Activated CD8-positive, alpha-beta T cell treated with anti-CD3 and anti-CD28 coated beads for 36 hours (primary cell): Measurements from ENCODE around the gene KRTAP12-4. TPM values are rescaled to one million over a fixed set of nuclear protein-coding genes. Genes with fewer than 3 reads are reported as not detected.
"Not testable (repeated sequence)": the region's sequence is repeated elsewhere in the genome, so short reads cannot be mapped to it uniquely, and the experiment has no call there.

ENCODE experiments used
- ATAC-seq: fragments of 200-7000 bp; cut with Tn5 transposase; one replicate; pipeline ENCODE4 v1.10.0; 2021; ENCODE audit warnings: mild to moderate bottlenecking, moderate library complexity
- CTCF ChIA-PET: fragments of 350-600 bp; sonication (Branson Sonifier 250); formaldehyde crosslinking; loops from one replicate; lab custom pipeline; 2021; ENCODE audit warnings: antibody characterized with exemption; lab: Charles Lee
- POLR2A ChIA-PET: fragments of 350-600 bp; sonication (Branson Sonifier 250); formaldehyde crosslinking; loops from one replicate; lab custom pipeline; 2021; ENCODE audit warnings: antibody characterized with exemption; lab: Charles Lee
- DNase-seq: peaks from one replicate; pipeline ENCODE4 v3.0.0-alpha.2; 2020
- H3K27ac Mint-ChIP-seq: one replicate; pipeline ENCODE4 v1.8.0; 2021; ENCODE audit warnings: mild to moderate bottlenecking, mixed read lengths
- H3K27me3 Mint-ChIP-seq: one replicate; pipeline ENCODE4 v1.8.0; 2021; ENCODE audit warnings: mixed read lengths
- H3K36me3 Mint-ChIP-seq: one replicate; pipeline ENCODE4 v1.8.0; 2021; ENCODE audit warnings: low read depth, mixed read lengths
- H3K4me1 Mint-ChIP-seq: one replicate; pipeline ENCODE4 v1.8.0; 2021; ENCODE audit warnings: low read depth, mixed read lengths
- H3K4me3 Mint-ChIP-seq: one replicate; pipeline ENCODE4 v1.8.0; 2021; ENCODE audit warnings: mild to moderate bottlenecking, moderate library complexity, mixed read lengths
- H3K9me3 Mint-ChIP-seq: one replicate; pipeline ENCODE4 v1.8.0; 2021; ENCODE audit warnings: mixed read lengths
- CTCF ChIP-seq: fragments of 200-600 bp; IDR thresholded peaks from one replicate; pipeline ENCODE4 v1.8.0; 2022; ENCODE audit warnings: antibody characterized with exemption, mild to moderate bottlenecking
- intact Hi-C: fragments of 100-400 bp; cut with micrococcal nuclease; formaldehyde crosslinking; loops from one replicate; pipeline ENCODE4 v1.10.0; 2022
- total RNA-seq, 2 experiments: library from RNA; stranded (reverse); gene quantifications; one replicate each; pipeline ENCODE4 v1.2.3, GENCODE V29; 2021

KRTAP12-4 gene
- total RNA-seq, 2 experiments from 2014 or later = not detected

GRCh38 chr21:44686843-44687561, 32.5 kb upstream of the KRTAP12-4 start:
- no peaks in the 10 kb centered on the region for H3K36me3 Mint-ChIP-seq
- H3K4me3 Mint-ChIP-seq = no peak overlapping the region
- ATAC-seq = no peak
- no peaks in the 10 kb centered on the region for H3K9me3 Mint-ChIP-seq
- CTCF ChIA-PET = no interaction called here
- intact Hi-C loops = no loop called here
- H3K27me3 Mint-ChIP-seq = no peaks in the 10 kb centered on the region
- peaks cover 19% of the 10 kb centered on the region for H3K4me1 Mint-ChIP-seq
- POLR2A ChIA-PET = no interaction called here
- no peak for DNase-seq
- no peak overlapping the region for H3K27ac Mint-ChIP-seq
- no peak for TF ChIP-seq CTCF

- ATAC-seq (peak; percentile 77), DNase-seq (peak; percentile 49)
- no peak overlapping the region for H3K27ac Mint-ChIP-seq
- TF ChIP-seq CTCF = no peak
- peaks cover 11% of the 10 kb centered on the region for H3K4me1 Mint-ChIP-seq
- ChIA-PET CTCF (no interaction called here), POLR2A (no interaction called here)
- H3K4me3 Mint-ChIP-seq = no peak overlapping the region
- no peaks in the 10 kb centered on the region for H3K36me3 Mint-ChIP-seq
- intact Hi-C loops = no loop called here
- no peaks in the 10 kb centered on the region for H3K27me3 Mint-ChIP-seq
- H3K9me3 Mint-ChIP-seq = no peaks in the 10 kb centered on the region
These were observed 31.7 kb upstream of the KRTAP12-4 start for GRCh38 chr21:44686000-44686781.

- H3K9me3 Mint-ChIP-seq, DNase-seq, ATAC-seq, H3K36me3 Mint-ChIP-seq, H3K4me1 Mint-ChIP-seq, POLR2A ChIA-PET, H3K27ac Mint-ChIP-seq, intact Hi-C loops, H3K27me3 Mint-ChIP-seq, H3K4me3 Mint-ChIP-seq: not testable (repeated sequence)
- CTCF ChIA-PET = interaction anchor here (1.5 kb wide), 1 partner anchor 12 kb away, joined by 4 read pairs; the partner anchor contains the start of gene KRTAP10-12
These were observed 30.6 kb upstream of the KRTAP12-4 start for GRCh38 chr21:44685050-44685449.

GRCh38 chr21:44684483-44684882, 30.0 kb upstream of the KRTAP12-4 start:
- intact Hi-C loops = no loop called here
- Mint-ChIP-seq H3K4me1 (peaks cover 8% of the 10 kb centered on the region), H3K4me3 (no peak overlapping the region), H3K36me3 (no peaks in the 10 kb centered on the region), H3K27ac (no peak overlapping the region), H3K27me3 (no peaks in the 10 kb centered on the region), H3K9me3 (no peaks in the 10 kb centered on the region)
- no peak for ATAC-seq
- ChIA-PET CTCF (interaction anchor here (1.5 kb wide), 1 partner anchor 12 kb away, joined by 4 read pairs; the partner anchor contains the start of gene KRTAP10-12), POLR2A (no interaction called here)
- DNase-seq = no peak
- TF ChIP-seq CTCF = no peak

- H3K27me3 Mint-ChIP-seq = no peaks in the 10 kb centered on the region
- ChIA-PET POLR2A (no interaction called here), CTCF (interaction anchor here (1.5 kb wide), 1 partner anchor 13 kb away, joined by 4 read pairs; the partner anchor contains the start of gene KRTAP10-12)
- no peak for ATAC-seq
- TF ChIP-seq CTCF = no peak
- H3K9me3 Mint-ChIP-seq = no peaks in the 10 kb centered on the region
- intact Hi-C loops = no loop called here
- no peak for DNase-seq
- H3K4me3 Mint-ChIP-seq = no peak overlapping the region
- no peaks in the 10 kb centered on the region for H3K36me3 Mint-ChIP-seq
- peaks cover 8% of the 10 kb centered on the region for H3K4me1 Mint-ChIP-seq
- H3K27ac Mint-ChIP-seq = no peak overlapping the region
These were observed 29.6 kb upstream of the KRTAP12-4 start for GRCh38 chr21:44684077-44684476.
